Left renal pelvis (tissue), 4 donors: Measurements from ENCODE around the gene WDR62. TPM values are rescaled to one million over a fixed set of nuclear protein-coding genes. Genes with fewer than 3 reads are reported as not detected.
"Not testable (repeated sequence)": the region's sequence is repeated elsewhere in the genome, so short reads cannot be mapped to it uniquely, and the experiment has no call there.

Experiments
- DNase-seq, 4 donors: peaks; one replicate each; pipeline ENCODE4 v3.0.0-alpha.2; 2013; ENCODE audit warnings: low read depth in 4 of 4, low spot score in 3 of 4
- polyA plus RNA-seq, 4 donors: library from polyadenylated mRNA; unstranded; fragments of 120-200 nt; gene quantifications; one replicate each; pipeline ENCODE4 v1.2.1, GENCODE V29; 2013; ENCODE audit not compliant: insufficient read length in 4 of 4

The WDR62 gene
- polyA plus RNA-seq, 4 donors: 3.2 to 6.4 (median 4.3) TPM

GRCh38 chr19:36106991-36107390, 52.3 kb downstream of the WDR62 start:
- DNase-seq: no peak

- no peak for DNase-seq
These were observed 54.0 kb downstream of the WDR62 start for GRCh38 chr19:36108684-36109083.

GRCh38 chr19:36110487-36111199, 55.9 kb downstream of the WDR62 start, which contains the start of gene OVOL3:
Gene OVOL3, plus strand, starts transcription at chr19:36111143. Its CDS starts 60 bp downstream, at chr19:36111203.
- no peak for DNase-seq

DNA sequence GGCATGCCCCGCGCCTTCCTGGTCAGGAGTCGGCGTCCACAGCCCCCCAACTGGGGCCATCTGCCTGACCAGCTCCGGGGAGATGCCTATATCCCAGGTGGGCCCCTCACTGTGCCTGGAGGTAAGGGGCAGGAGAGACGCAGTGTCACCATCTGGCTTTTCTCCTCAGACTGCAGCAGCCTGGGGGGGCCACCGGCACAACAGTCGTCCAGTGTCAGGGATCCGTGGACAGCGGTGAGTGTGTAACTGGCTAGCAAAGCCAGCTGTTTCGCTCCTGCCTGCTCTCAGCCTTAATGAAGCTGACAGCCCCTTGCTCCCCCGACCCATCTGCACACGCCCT, 56.5 kb downstream of the WDR62 start:
- DNase-seq: no peak

- no peak for DNase-seq
These were observed 58.0 kb downstream of the WDR62 start for GRCh38 chr19:36112678-36113077.

DNA sequence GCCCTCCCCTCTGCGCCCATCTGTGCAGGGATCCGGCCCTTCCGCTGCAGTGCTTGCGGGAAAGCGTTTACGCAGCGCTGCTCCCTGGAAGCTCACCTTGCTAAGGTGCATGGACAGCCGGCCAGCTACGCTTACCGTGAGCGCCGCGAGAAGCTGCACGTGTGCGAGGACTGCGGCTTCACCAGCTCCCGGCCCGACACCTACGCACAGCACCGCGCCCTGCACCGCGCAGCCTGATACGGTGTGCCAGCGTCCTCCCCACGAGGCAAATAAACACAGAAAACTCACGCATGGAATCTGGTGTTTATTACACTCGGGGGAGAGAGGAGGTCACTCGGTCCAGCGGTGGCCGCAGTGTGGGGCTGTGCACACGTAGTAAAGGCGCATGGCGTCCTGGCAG, 58.7 kb downstream of the WDR62 start:
- DNase-seq: no peak

DNA sequence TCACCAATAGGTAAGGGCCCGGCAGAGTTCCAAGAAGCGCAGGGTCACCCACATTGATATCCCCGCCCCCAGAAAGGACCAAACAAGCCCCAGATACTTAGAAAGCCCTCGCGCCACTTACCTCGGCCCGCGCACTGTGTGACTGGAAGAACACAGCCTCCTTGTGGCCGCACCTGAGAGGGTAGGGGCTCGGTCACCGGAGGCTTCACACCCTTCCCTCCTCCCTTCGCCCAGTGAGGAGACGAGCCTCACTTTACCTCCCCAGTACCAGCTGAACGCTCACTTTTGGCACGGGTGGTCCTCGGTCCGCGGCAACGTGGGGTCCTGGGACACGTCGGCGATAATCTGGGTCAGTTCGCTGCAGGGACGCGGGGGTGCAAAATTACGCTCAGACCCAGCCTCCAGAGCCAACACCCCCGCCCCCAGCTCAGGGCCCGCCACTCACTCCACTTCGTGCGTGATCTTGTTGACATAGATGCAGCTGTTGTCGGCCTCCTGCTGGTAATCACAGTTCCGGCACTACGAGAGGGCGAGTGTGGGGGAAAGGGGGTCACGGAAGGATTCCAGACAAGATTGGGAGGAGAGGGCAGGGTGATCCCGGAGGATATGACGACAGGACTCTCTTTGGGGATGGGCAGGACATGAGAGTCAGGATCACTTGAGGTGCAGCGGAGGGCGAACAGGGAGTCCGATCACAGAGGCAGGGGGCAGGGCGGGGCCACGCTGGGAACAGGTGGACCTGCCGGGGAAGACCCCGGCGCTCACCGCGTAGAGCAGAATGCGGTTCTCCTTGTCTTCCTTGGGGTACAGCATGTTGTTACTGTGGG, 59.4 kb downstream of the WDR62 start:
- no peak for DNase-seq

GRCh38 chr19:36114721-36115452, 60.2 kb downstream of the WDR62 start, which contains the start of gene POLR2I:
Gene POLR2I, minus strand, starts transcription at chr19:36114875. Its CDS starts 19 bp downstream, at chr19:36114856.
- peak; percentile 97 to 100 (median 99) for DNase-seq

- DNase-seq: no peak
These were observed 61.0 kb downstream of the WDR62 start, which contains the start of gene TBCB for GRCh38 chr19:36115453-36116343. Gene TBCB, plus strand, starts transcription at chr19:36115468. Its CDS starts 93 bp downstream, at chr19:36115561.

GRCh38 chr19:36116344-36116637, 61.6 kb downstream of the WDR62 start:
- no peak for DNase-seq

- DNase-seq: no peak
These were observed 65.6 kb downstream of the WDR62 start for GRCh38 chr19:36120092-36120983.

DNA sequence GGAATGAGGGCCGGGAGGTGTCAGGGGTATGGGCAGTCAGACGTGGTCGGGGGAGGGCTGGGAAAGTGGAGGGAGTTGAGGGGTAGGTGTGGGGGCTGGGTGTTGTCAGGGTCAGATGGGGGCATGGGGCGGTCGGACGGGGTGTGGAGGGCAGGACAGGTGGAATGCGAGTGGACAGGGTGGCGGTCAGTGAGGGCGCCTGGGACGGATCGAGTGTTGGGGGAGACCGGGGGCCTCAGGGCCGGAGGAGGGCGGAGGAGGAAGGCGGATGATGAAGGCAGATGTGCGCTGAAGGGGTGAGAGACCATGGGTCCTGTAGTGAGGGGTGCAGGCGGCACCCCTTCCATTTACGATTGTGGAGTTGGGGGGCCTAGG, 66.3 kb downstream of the WDR62 start:
- no peak for DNase-seq

GRCh38 chr19:36121486-36122124, 66.9 kb downstream of the WDR62 start:
- DNase-seq: no peak

- no peak for DNase-seq
These were observed 70.9 kb downstream of the WDR62 start for GRCh38 chr19:36125557-36125956.

- no peak for DNase-seq
These were observed 73.7 kb downstream of the WDR62 start for GRCh38 chr19:36128392-36128736.

GRCh38 chr19:36131221-36131620, 76.5 kb downstream of the WDR62 start:
- DNase-seq: not testable (repeated sequence)

- DNase-seq: not testable (repeated sequence)
These were observed 80.2 kb downstream of the WDR62 start for GRCh38 chr19:36134867-36135266.

- DNase-seq: no peak
These were observed 82.4 kb downstream of the WDR62 start for GRCh38 chr19:36136964-36137686.
